ENCODE measurements around the gene CD101. TPM values are rescaled to one million over a fixed set of nuclear protein-coding genes. Genes with fewer than 3 reads are reported as not detected.

Gene CD101
- total RNA-seq, 3 donors from 2014 or later (not counting 1 experiment from before 2014, with no cell fraction given), result 0.82 to 3.1 (median 2.5) TPM

DNA sequence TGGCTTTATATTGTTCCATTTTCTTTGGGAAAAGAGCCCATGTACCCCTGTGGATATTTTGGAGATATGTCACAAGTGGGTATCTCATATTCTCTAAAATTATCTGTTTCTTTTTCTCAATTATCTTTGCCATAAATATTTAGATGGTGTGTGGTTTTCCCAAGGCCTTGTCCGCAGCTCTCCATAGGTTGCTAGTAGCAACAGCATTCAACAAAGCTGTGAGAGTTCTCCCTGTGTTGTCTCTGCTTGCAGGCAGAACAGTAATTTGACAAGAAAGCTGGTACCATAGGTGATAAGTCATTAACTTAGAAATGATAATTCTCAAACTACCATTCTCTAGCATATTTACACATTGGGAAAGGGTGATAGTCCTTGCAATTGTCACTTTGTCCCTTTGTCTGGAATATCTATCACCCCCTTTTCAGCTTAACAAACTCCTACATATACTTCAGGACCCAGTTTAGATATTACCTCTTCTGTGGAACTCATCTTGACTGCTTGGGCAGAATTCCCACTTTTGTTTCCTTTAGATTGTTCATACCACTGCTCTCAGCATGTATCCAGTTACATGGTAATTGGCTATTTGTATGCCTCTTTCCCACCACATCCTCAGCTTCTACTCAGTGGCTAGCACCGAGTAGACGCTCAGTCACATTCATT lies 8.9 kb downstream of the CD101 start:
- intact Hi-C loops (cut with micrococcal nuclease), result no loop called here
- Histone ChIP-seq H3K27me3 (ENCODE audit: control insufficient read depth, insufficient read depth, low read length) (no peaks in the 10 kb centered on the region), H3K4me1 (ENCODE audit: control insufficient read depth, insufficient read depth, low read length) (peaks cover 2% of the 10 kb centered on the region), H3K9me3 (ENCODE audit: control insufficient read depth, insufficient read depth, low read length) (no peaks in the 10 kb centered on the region), H3K36me3 (ENCODE audit: control insufficient read depth, insufficient read depth, low read length) (no peaks in the 10 kb centered on the region), H3K4me3 (ENCODE audit: low read length) (no peak overlapping the region), H3K27ac (ENCODE audit: low read length) (no peak overlapping the region)
- ATAC-seq, result no peak
- TF ChIP-seq CTCF (IDR thresholded peaks at IDR 0.05), result no peak
- DNase-seq, result no peak
- Mint-ChIP-seq H3K9me3 (no peaks in the 10 kb centered on the region), H3K27ac (no peak overlapping the region), H3K27me3 (ENCODE audit: low read depth in 2 of 2) (peaks cover 6 to 7% of the 10 kb centered on the region in 2 donors), H3K4me1 (peaks cover 4 to 14% of the 10 kb centered on the region in 2 donors), H3K36me3 (no peaks in the 10 kb centered on the region), H3K4me3 (no peak overlapping the region)
- 83% methylated on average over 1 of the region's 3 CpGs for WGBS (ENCODE audit: insufficient coverage)

GRCh38 chr1:117011334-117011733 lies 9.8 kb downstream of the CD101 start:
- H3K4me1 ChIP-seq (ENCODE audit: control insufficient read depth, insufficient read depth, low read length), result peaks cover 2% of the 10 kb centered on the region
- Mint-ChIP-seq H3K36me3 (no peaks in the 10 kb centered on the region), H3K27ac (no peak overlapping the region), H3K4me1 (peaks cover 4 to 14% of the 10 kb centered on the region in 2 donors), H3K4me3 (no peak overlapping the region), H3K9me3 (no peaks in the 10 kb centered on the region), H3K27me3 (ENCODE audit: low read depth in 2 of 2) (peaks cover 3 to 5% of the 10 kb centered on the region in 2 donors)
- ATAC-seq (no peak), DNase-seq (no peak)
- H3K36me3 ChIP-seq (ENCODE audit: control insufficient read depth, insufficient read depth, low read length), result no peaks in the 10 kb centered on the region
- TF ChIP-seq CTCF (IDR thresholded peaks at IDR 0.05), result no peak
- WGBS (ENCODE audit: insufficient coverage), result 97% methylated on average over 3 of the region's 3 CpGs
- no peaks in the 10 kb centered on the region for H3K9me3 ChIP-seq (ENCODE audit: control insufficient read depth, insufficient read depth, low read length)
- intact Hi-C loops (cut with micrococcal nuclease), result no loop called here
- H3K27me3 ChIP-seq (ENCODE audit: control insufficient read depth, insufficient read depth, low read length), result no peaks in the 10 kb centered on the region
- H3K4me3 ChIP-seq (ENCODE audit: low read length), result no peak overlapping the region
- H3K27ac ChIP-seq (ENCODE audit: low read length), result no peak overlapping the region

DNA sequence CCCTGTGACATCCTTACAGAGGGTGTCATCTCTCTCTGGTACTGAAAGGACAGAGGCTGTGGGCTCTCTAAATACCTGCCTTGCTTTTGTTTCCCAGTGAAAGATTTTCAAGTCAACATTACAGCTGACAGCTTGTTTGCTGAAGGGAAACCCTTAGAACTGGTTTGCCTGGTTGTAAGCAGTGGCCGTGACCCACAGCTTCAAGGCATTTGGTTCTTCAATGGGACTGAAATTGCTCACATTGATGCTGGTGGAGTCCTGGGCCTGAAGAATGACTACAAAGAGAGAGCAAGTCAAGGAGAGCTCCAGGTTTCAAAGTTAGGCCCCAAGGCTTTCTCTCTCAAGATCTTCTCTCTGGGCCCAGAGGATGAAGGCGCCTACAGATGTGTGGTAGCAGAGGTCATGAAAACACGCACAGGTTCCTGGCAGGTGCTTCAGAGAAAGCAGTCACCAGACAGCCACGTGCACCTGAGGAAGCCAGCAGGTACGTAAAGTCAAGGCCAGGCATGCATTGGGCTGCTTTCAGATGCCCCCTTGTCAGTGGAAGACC lies 11.8 kb downstream of the CD101 start:
- Mint-ChIP-seq H3K27ac (no peak overlapping the region), H3K9me3 (no peaks in the 10 kb centered on the region), H3K4me1 (peaks cover 4 to 14% of the 10 kb centered on the region in 2 donors), H3K36me3 (no peaks in the 10 kb centered on the region), H3K4me3 (no peak overlapping the region), H3K27me3 (ENCODE audit: low read depth in 2 of 2) (no peaks in the 10 kb centered on the region)
- no peak for TF ChIP-seq CTCF (IDR thresholded peaks at IDR 0.05)
- ATAC-seq (no peak), DNase-seq (no peak)
- intact Hi-C loops (cut with micrococcal nuclease), result no loop called here
- H3K4me3 ChIP-seq (ENCODE audit: low read length), result no peak overlapping the region
- no peaks in the 10 kb centered on the region for H3K9me3 ChIP-seq (ENCODE audit: control insufficient read depth, insufficient read depth, low read length)
- peaks cover 2% of the 10 kb centered on the region for H3K4me1 ChIP-seq (ENCODE audit: control insufficient read depth, insufficient read depth, low read length)
- H3K36me3 ChIP-seq (ENCODE audit: control insufficient read depth, insufficient read depth, low read length), result no peaks in the 10 kb centered on the region
- no peak overlapping the region for H3K27ac ChIP-seq (ENCODE audit: low read length)
- H3K27me3 ChIP-seq (ENCODE audit: control insufficient read depth, insufficient read depth, low read length), result no peaks in the 10 kb centered on the region
- 91% methylated on average over 5 of the region's 5 CpGs for WGBS (ENCODE audit: insufficient coverage)

DNA sequence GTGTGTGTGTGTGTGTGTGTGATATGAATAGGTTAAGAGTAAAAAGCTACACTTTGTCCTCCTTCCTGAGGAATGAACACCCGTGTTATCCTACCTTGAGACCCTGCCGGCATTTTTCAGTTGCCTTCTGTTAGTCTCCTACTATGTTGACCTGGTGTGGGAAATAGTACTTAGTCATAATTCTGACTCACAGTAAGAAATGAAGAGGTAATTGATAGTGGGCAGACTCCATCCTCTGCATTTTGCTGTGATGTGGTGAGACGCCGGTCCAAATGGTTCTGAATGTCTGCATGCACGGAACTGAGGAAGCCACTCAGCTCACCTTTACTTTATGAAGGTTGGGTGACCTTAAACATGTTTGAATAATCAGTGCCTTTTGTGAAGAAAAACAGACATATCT lies 12.6 kb downstream of the CD101 start:
- no peaks in the 10 kb centered on the region for H3K36me3 Mint-ChIP-seq
- ATAC-seq (no peak), DNase-seq (no peak)
- intact Hi-C loops (cut with micrococcal nuclease), result no loop called here
- H3K4me1 ChIP-seq (ENCODE audit: control insufficient read depth, insufficient read depth, low read length), result peaks cover under 1% of the 10 kb centered on the region
- H3K27me3 Mint-ChIP-seq (ENCODE audit: low read depth in 2 of 2), result no peaks in the 10 kb centered on the region
- H3K27me3 ChIP-seq (ENCODE audit: control insufficient read depth, insufficient read depth, low read length), result no peaks in the 10 kb centered on the region
- no peak overlapping the region for H3K4me3 ChIP-seq (ENCODE audit: low read length)
- no peak for TF ChIP-seq CTCF (IDR thresholded peaks at IDR 0.05)
- H3K27ac ChIP-seq (ENCODE audit: low read length), result no peak overlapping the region
- no peak overlapping the region for H3K27ac Mint-ChIP-seq
- no peak overlapping the region for H3K4me3 Mint-ChIP-seq
- H3K9me3 Mint-ChIP-seq, result no peaks in the 10 kb centered on the region
- peaks cover 0 to 7% of the 10 kb centered on the region in 2 donors for H3K4me1 Mint-ChIP-seq
- WGBS (ENCODE audit: insufficient coverage), result 88% methylated on average over 5 of the region's 5 CpGs
- H3K36me3 ChIP-seq (ENCODE audit: control insufficient read depth, insufficient read depth, low read length), result no peaks in the 10 kb centered on the region
- H3K9me3 ChIP-seq (ENCODE audit: control insufficient read depth, insufficient read depth, low read length), result no peaks in the 10 kb centered on the region
